Measurements from ENCODE around the gene LMBR1L. TPM values are rescaled to one million over a fixed set of nuclear protein-coding genes. Genes with fewer than 3 reads are reported as not detected.

The LMBR1L gene
- total and polyA plus RNA-seq, 2 of the 13 experiments (the other 11 are each of a cell fraction or from before 2014, with no cell fraction given) = 12.2 to 65.9 TPM

GRCh38 chr12:49060237-49061156 is 50.1 kb downstream of the LMBR1L start, which contains the start of gene KMT2D (continued):
- TF ChIP-seq STAT6 (CRISPR knock-in tag; IDR thresholded peaks at IDR 0.05; ENCODE audit: borderline replicate concordance) = no peak
- peak; percentile 14; the same call in 1 of the 2 replicates for TF ChIP-seq ZNF737 (CRISPR knock-in tag; IDR thresholded peaks at IDR 0.05; ENCODE audit: borderline replicate concordance)
- TF ChIP-seq MAFG (CRISPR knock-in tag; IDR thresholded peaks at IDR 0.05) = peak; percentile 82
- TF ChIP-seq RCOR2 (CRISPR knock-in tag; IDR thresholded peaks at IDR 0.05) = no peak
- TF ChIP-seq REXO4 (CRISPR knock-in tag; IDR thresholded peaks at IDR 0.05; ENCODE audit: borderline replicate concordance) = no peak
- TF ChIP-seq SOX13 (IDR thresholded peaks at IDR 0.05) = no peak
- TF ChIP-seq SOX13 (CRISPR knock-in tag; conservative IDR thresholded peaks at IDR 0.05 in 1 of 2, IDR thresholded peaks at IDR 0.05 in 1 of 2) = peak in 1 of 2 experiments; percentile 57; a peak in 2 of 4 replicates
- TF ChIP-seq LRRFIP1 (CRISPR knock-in tag; conservative IDR thresholded peaks at IDR 0.05) = no peak
- TF ChIP-seq CBX2 (IDR thresholded peaks at IDR 0.05; ENCODE audit: low read depth, low read length) = no peak
- no peak for TF ChIP-seq CBX2 (CRISPR knock-in tag; IDR thresholded peaks at IDR 0.05; ENCODE audit: low read depth)
- peak; percentile 82; the same call in 1 of the 2 replicates for TF ChIP-seq REL (CRISPR knock-in tag; conservative IDR thresholded peaks at IDR 0.05)
- peak; percentile 68 for TF ChIP-seq TAF15 (IDR thresholded peaks at IDR 0.05; ENCODE audit: low read depth, low read length, poor library complexity, severe bottlenecking)
- TF ChIP-seq ZNF646 (CRISPR knock-in tag; IDR thresholded peaks at IDR 0.05) = no peak
- no peak for TF ChIP-seq MED13 (CRISPR knock-in tag; IDR thresholded peaks at IDR 0.05)
